SW480 (cell line): ENCODE measurements around the gene ATP4B.

Experiments used
- DNase-seq: peaks from one replicate; pipeline ENCODE4 v3.0.0-alpha.2; 2016; ENCODE audit warnings: low spot score

ATP4B gene

GRCh38 chr13:113607056-113607888, 50.7 kb downstream of the ATP4B start:
- DNase-seq = no peak

- DNase-seq = no peak
These were observed 52.0 kb downstream of the ATP4B start for GRCh38 chr13:113605866-113606438.

- no peak for DNase-seq
These were observed 52.5 kb downstream of the ATP4B start for GRCh38 chr13:113605461-113605860.

GRCh38 chr13:113604186-113604585, 53.8 kb downstream of the ATP4B start:
- DNase-seq = no peak

GRCh38 chr13:113603116-113603710, 54.8 kb downstream of the ATP4B start:
- no peak for DNase-seq

GRCh38 chr13:113602291-113602988, 55.6 kb downstream of the ATP4B start:
- no peak for DNase-seq

- DNase-seq = no peak
These were observed 56.6 kb downstream of the ATP4B start for GRCh38 chr13:113601166-113602070.

GRCh38 chr13:113599391-113599790, 58.6 kb downstream of the ATP4B start:
- DNase-seq = no peak
